CD1c-positive myeloid dendritic cell (primary cell): Measurements from ENCODE around the gene CEBPA.
"Not testable (repeated sequence)": the region's sequence is repeated elsewhere in the genome, so short reads cannot be mapped to it uniquely, and the experiment has no call there.

Experiments used
- DNase-seq: peaks from one replicate; pipeline ENCODE4 v3.0.0-alpha.2; 2016; ENCODE audit errors: extremely low spot score

CEBPA gene

GRCh38 chr19:33300009-33300893 is 2.1 kb downstream of the CEBPA start:
- no peak for DNase-seq

DNA sequence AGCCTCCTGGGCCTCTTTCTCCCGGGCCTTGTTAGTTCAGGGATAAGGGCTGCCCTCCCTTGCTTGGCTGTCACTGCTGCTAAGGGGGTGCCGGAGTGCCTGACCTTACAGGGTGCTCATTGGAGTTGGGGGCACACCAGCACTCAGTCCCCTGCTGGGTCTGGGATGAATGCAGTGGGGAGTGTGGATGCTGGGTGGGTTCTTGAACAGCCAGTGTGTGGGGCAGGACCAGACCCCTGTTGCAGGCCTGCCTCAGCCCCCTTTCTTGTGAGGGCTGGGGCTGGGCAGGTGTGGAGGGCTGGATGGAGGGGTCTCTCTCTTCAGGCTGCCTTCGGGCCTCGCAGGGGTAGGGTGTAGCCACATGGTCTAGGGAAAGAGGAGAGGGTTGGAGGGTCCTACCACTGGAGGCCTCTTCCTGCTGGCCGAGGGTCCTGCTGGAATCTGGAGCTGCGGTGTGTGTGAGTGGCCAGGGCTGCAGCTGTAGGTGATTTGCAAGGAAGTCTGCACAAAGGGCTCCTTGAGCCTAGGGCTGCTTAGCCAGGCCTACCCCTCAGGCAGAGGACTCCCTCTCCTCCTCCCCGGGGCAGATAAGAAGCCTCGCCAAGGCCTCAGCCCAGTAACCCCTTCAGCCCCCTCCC is 3.2 kb downstream of the CEBPA start:
- no peak for DNase-seq

GRCh38 chr19:33298146-33298911 is 4.0 kb downstream of the CEBPA start:
- DNase-seq: peak; percentile 63

DNA sequence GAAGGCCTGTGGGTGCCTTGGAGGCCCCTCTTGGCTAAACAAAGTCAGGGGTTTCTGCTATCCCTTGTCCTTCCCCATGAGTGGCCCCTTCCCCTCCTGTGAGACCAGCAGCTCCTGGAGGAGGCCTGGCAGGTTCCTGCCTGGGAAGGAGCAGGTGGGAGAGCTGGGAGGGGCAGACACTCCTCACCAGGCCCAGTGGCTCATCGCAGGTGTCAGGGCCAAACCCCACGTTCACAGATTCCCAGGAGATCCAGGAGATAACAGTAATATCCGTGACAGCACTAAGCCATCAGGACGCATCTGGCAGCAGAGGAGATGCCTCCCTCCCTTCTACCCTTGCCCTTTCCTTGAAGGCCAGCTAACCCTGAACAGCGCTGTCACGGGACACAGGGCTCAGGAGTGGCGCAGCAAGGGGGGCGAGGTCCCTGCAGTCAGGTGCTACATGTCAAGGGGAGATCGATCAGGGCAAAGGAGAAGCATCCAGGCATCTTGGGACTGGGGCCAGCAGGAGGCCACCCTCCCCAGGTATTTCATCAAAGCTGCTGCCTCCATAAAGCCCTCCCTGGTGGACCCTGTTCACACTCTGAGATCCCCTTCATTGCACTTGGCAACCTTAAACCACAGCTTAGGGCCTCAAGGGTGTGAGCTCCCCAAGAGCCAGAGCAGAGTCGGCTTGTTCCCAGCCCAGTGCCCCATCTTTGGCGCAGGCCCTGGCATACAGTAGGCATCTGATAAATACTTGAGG is 4.8 kb downstream of the CEBPA start:
- no peak for DNase-seq

DNA sequence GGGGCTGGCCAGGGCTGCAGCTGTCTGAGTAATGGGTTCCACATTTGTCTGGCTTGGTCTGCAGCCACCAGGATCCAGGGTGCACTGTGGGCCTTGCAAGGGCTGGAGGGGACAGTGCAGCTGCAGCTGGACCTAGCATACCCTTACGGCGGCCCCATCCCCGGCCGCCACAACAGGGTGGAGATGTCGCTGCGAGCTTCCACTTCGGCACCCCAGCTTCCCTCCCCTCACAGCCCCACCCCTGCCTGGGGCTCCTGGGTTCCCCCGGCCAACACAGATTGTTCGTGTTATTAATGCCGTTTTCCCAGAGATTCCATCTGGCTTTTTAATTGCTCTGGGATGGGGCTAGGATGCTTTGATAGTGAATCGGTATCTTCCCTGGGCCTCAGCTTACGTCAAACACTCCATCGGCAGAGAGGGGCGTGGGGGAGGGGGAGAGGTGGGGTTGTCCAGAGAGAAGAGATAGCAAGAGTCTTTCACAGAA is 5.8 kb downstream of the CEBPA start:
- DNase-seq: no peak

GRCh38 chr19:33295621-33296487 is 6.5 kb downstream of the CEBPA start:
- peak; percentile 43 for DNase-seq

DNA sequence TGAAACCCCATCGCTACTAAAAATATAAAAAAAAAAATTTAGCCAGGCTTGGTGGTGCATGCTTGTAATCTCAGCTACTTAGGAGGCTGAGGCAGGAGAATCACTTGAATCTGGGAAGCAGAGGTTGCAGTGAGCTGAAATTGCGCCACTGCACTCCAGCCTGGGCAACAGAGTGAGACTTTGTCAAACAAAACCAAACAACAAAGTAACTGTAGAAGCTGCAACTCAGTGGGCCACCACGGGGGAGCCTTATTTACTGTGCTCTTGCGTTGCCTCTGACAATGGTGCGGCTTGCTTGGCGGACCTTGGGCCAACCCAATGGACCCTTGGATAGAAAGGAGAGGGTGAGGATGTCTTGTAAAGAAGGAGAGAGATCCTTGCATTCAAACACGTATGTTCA is 7.3 kb downstream of the CEBPA start:
- DNase-seq: not testable (repeated sequence)

DNA sequence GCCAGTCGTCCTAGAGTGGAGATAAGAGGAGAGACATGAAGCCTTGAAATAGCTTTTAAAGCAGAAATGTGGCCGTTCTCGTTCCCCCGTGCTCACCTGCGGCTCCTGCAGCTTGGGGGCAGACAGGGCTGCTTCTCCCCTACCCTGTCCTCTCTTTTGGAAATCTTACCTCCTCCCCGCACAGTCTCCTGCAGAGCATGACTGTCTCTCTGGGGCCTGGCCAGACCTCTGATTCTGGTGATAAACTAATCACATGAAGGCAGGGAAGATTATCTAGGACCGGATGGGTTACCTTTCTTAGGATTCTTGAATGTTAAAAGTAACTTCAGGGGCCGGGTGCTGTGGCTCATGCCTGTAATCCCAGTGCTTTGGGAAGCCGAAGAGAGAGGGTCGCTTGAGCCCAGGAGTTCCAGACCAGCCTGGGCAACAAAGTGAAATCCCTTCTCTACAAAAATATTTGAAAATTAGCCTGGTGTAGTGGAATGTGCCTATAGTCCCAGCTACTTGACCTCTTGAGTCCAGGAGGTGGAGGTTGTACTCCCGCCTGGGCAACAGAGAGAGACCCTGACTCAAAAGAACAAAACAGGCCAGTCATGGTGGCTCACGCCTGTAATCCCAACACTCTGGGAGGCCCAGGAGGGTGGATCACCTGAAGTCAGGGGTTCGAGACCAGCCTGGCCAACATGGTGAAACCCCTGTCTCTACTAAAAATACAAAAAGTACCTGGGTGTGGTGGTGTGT is 8.1 kb downstream of the CEBPA start:
- DNase-seq: no peak

DNA sequence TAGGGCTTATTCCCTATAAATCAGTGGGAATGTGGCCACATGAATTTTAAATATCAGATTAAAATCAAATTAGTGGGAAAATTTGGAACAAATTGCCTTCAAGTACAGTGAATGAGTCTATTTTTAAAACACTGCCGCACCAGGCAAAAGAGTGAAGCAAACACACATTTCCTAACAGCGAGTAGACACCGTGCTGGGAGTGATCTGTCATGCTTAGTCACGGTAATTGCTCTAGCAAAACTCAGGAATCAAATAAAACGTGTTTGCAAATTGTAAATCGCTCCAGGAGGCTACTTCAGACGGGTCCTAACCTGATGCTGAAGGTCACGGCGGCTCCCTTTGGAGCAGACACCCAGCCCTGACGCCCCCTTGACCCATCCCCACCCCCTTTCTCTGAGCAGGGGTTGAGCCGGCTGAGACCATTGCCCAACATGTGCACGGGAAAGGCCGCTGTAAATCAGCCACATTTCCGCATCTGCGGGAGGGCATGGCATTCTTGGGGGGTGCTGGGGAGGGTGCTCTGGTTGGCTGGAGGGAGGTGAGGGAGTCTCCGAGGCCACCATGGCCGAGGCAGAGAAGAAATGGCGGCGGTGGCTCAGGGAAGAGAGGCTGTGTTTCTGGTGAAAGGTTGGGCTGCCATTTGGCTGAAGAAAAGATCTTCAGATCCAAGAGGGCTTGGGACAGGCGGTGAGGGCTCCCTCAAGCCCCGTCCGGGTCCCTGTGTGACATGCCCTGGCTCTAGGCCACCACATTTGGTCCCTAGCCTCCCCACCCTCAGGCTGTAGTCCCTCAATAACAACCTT is 8.9 kb downstream of the CEBPA start:
- DNase-seq: peak; percentile 80

- DNase-seq: peak; percentile 86
Observed at GRCh38 chr19:33292595-33293254, 9.6 kb downstream of the CEBPA start.

DNA sequence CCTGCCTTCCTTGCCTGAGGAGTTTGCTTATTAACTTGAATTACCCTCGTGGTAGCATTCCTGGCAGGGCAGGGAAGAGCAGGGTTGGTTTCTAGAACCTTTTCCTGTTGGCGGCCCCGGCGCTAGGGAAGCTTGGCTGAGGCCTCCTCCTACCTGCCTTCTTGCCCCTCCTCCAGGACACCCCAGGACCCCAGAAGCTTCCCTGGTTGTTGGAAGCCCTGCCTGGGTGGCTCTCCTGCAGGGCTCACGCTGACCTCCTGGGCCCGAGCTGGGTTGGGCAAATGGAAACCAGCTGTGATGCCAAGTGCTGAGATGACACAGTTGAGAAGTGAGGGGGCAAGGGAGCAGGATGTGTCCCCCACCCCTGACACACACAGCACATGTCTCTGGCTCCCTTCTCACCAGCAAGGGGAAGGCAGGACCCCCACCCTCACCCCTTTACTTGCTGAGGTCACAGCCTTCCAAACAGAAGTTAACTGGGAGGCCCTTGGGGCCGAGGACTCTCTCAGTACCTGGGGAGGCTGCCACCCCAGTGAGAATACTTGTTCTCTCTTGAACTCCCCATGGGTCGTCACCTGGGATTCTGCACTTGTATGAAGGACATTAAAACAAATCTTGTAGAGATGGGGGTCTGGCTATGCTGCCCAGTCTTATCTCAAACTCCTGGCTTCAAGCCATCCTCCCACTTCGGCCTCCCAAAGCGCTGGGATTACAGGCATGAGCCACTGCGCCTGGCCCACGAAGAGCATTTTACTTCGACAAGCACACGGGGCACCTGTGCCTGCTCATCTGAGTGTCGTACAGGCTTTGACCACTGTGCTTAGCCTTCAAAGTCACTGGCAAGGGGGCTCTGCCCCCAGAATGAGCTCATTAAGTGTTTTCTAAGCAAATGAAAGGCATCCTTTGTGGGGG is 10.5 kb downstream of the CEBPA start:
- no peak for DNase-seq

DNA sequence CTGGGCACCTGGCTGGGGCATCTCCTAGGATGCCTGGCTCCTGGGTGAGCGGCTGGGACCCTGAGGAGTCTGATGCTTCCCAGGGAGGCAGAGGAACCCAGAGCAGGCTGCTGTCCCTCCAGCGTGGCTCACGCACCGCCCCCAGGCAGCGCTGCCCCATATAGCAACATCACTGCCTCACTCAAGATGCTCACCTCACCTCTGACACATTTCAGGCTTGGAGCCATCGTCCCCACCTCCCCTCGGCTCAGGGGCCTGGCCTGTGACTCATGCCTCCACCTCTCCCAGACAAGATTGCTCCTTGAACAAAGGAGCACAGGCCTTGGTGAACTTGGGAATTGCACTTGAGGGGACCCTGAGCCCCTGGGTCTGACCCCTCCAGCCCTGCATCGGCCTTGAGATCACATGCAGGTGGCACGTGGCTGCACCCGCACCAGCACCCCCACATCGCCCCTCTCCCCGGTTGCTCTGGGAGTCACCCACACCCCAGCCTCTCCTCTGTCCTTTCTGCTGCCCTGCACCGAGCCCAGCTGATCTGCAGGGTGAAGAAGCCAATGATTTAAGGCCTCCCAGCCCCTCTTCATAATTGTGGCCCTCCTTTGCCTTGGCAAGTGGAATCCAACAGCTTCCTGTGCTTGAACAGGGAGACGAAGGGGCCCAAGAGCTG is 11.2 kb downstream of the CEBPA start:
- DNase-seq: no peak

- no peak for DNase-seq
Observed at GRCh38 chr19:33290082-33290815, 12.1 kb downstream of the CEBPA start.

- DNase-seq: no peak
Observed at GRCh38 chr19:33289261-33289660, 13.1 kb downstream of the CEBPA start.

DNA sequence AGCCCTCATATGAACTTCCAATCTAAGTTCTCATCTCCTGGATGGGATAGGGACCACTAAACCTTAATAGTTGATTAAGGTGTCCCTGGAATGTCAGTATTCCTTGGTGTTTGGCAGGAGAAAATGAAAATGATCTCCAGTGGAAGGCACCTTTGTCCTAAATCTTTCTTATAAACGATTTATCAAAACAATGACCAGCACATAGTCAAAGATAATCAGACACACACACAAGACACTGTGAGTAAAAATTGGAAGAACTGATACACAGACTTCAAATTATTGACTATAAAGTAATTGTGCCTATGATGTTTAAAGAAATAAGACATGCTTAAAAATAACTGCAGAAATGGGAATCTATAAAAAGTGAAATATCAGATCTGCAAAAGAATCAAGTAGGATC is 13.7 kb downstream of the CEBPA start:
- no peak for DNase-seq

DNA sequence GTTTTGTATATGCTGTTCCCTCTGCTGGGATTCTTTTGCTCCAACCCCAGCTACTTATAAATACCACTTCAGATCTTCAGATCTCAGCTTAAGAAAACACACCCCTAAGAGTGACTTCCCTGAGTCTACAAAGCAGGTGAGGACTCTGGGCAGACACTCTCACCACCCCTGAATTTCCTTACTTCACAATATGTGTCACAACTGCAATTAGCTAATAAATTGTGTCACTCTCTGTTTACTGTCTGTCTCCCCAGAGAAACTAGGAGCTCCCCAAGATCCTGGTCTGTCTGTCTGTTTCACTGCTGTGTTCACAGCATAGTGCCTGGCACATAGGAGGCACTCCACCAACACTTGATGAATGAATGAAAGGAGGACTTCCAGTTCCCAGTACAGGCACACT is 14.4 kb downstream of the CEBPA start:
- no peak for DNase-seq
